Dendritic cell treated with granulocyte-macrophage colony-stimulating factor and Interleukin-4, amounts not matched to agents 40 ng/mL and 50 ng/mL, for 4 days (primary cell): ENCODE measurements around the gene CLIC1.

Experiments used
- H3K27ac Mint-ChIP-seq: one replicate; pipeline ENCODE4 v1.8.0; 2022; ENCODE audit warnings: mild to moderate bottlenecking, mixed read lengths
- H3K27me3 Mint-ChIP-seq: one replicate; pipeline ENCODE4 v1.8.0; 2022; ENCODE audit warnings: mild to moderate bottlenecking, mixed read lengths
- H3K36me3 Mint-ChIP-seq: one replicate; pipeline ENCODE4 v1.8.0; 2022; ENCODE audit warnings: low read depth, mixed read lengths
- H3K4me1 Mint-ChIP-seq: one replicate; pipeline ENCODE4 v1.8.0; 2022; ENCODE audit warnings: low read depth, mixed read lengths
- H3K4me3 Mint-ChIP-seq: one replicate; pipeline ENCODE4 v1.8.0; 2022; ENCODE audit warnings: mild to moderate bottlenecking, moderate library complexity, mixed read lengths
- H3K9me3 Mint-ChIP-seq: one replicate; pipeline ENCODE4 v1.8.0; 2022; ENCODE audit warnings: mixed read lengths
- intact Hi-C: fragments of 100-400 bp; cut with micrococcal nuclease; formaldehyde crosslinking; loops from one replicate; pipeline ENCODE4 v1.15.0; 2022

The CLIC1 gene

GRCh38 chr6:31727717-31728671 lies 8.3 kb downstream of the CLIC1 start:
- Mint-ChIP-seq H3K27me3 (peaks cover 14% of the 10 kb centered on the region), H3K9me3 (no peaks in the 10 kb centered on the region), H3K27ac (peak overlapping the region; percentile 99), H3K36me3 (peaks cover 93% of the 10 kb centered on the region), H3K4me1 (peaks cover 91% of the 10 kb centered on the region), H3K4me3 (peak overlapping the region; percentile 99)
- intact Hi-C loops = loop anchor here (1.0 to 5.0 kb wide), 3 partner anchors 41 to 104 kb away; no protein-coding TSS in a partner anchor

GRCh38 chr6:31727034-31727716 lies 9.2 kb downstream of the CLIC1 start:
- Mint-ChIP-seq H3K4me1 (peaks cover 87% of the 10 kb centered on the region), H3K9me3 (no peaks in the 10 kb centered on the region), H3K4me3 (peak overlapping the region; percentile 99), H3K36me3 (peaks cover 84% of the 10 kb centered on the region), H3K27me3 (peaks cover 14% of the 10 kb centered on the region), H3K27ac (peak overlapping the region; percentile 99)
- intact Hi-C loops = loop anchor here (1.0 to 5.0 kb wide), 2 partner anchors 47 to 105 kb away; no protein-coding TSS in a partner anchor

- peaks cover 70% of the 10 kb centered on the region for H3K36me3 Mint-ChIP-seq
- peaks cover 21% of the 10 kb centered on the region for H3K27me3 Mint-ChIP-seq
- H3K9me3 Mint-ChIP-seq = no peaks in the 10 kb centered on the region
- intact Hi-C loops = loop anchor here (5.0 kb wide), 1 partner anchor 107 kb away; no protein-coding TSS in a partner anchor
- peak overlapping the region; percentile 99 for H3K27ac Mint-ChIP-seq
- H3K4me3 Mint-ChIP-seq = peak overlapping the region; percentile 99
- peaks cover 80% of the 10 kb centered on the region for H3K4me1 Mint-ChIP-seq
Measured at GRCh38 chr6:31725502-31726350, 10.6 kb downstream of the CLIC1 start.

DNA sequence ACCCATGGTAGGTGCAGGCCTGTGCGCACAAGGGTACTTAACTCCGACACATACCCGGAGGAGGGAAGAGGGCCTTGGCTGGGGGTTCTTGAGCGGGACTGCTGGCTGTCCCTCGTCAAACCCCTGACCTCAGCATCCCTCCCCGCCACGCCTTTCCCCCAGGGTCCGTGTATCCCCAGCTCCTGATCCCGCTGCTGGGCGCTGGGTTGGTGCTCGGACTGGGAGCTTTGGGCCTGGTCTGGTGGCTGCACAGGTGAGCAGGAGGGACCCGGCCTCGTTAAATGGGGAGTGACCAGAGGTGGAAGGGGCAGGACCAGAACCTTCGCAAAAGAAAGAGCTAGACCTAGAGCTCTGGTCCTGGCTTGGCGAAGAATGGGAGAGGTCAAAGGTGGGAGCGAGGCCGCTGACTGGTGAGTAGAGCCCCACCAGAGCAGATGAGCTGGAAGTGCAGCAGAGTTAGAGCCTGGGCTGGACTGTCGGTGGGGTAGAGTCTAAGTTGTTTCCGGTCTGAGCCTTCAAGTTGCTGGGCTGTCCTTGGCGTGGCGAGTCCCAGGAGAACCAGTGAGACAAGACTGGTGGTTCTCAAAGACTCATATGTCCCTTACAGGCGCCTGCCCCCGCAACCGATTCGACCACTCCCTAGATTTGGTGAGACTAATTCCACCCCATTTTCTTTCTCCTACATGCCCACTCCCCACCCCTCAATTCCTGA lies 12.2 kb downstream of the CLIC1 start:
- Mint-ChIP-seq H3K27me3 (peaks cover 21% of the 10 kb centered on the region), H3K36me3 (peaks cover 54% of the 10 kb centered on the region), H3K4me3 (no peak overlapping the region), H3K27ac (peak overlapping the region; percentile 99), H3K4me1 (peaks cover 68% of the 10 kb centered on the region), H3K9me3 (no peaks in the 10 kb centered on the region)
- intact Hi-C loops = no loop called here

GRCh38 chr6:31723245-31723979 lies 12.9 kb downstream of the CLIC1 start, which contains the start of gene MPIG6B:
Gene MPIG6B (plus strand): TSS chr6:31723373. CDS start chr6:31723384, 11 bp downstream.
- H3K4me1 Mint-ChIP-seq = peaks cover 61% of the 10 kb centered on the region

DNA sequence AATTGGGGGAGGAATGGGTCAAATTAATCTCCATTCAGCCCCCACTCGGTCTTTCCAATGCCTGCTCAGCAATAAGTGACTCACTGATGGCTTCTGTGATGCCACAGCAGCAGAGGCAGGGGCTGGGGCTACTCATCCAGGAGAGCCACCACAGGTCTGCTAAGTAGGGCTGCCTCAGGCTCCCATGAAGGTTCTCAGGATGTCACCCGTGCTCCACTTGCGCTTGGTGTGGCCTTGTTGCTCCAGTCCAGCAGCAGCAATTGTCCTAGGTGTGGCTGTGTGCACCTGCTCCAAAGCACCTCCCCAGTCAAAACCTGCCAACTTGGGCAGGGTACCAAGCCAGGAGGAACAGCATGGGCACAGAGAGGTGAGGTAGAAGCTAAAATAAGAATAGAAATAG lies 14.2 kb downstream of the CLIC1 start:
- no peaks in the 10 kb centered on the region for H3K9me3 Mint-ChIP-seq
- no peak overlapping the region for H3K4me3 Mint-ChIP-seq
- peaks cover 48% of the 10 kb centered on the region for H3K4me1 Mint-ChIP-seq
- H3K36me3 Mint-ChIP-seq = peaks cover 34% of the 10 kb centered on the region
- H3K27ac Mint-ChIP-seq = no peak overlapping the region
- intact Hi-C loops = no loop called here
- peaks cover 21% of the 10 kb centered on the region for H3K27me3 Mint-ChIP-seq

More at GRCh38 chr6:31723245-31723979, 12.9 kb downstream of the CLIC1 start, which contains the start of gene MPIG6B:
- Mint-ChIP-seq H3K27ac (peak within 1 kb of the TSS; percentile 99), H3K36me3 (peaks cover 47% of the 10 kb centered on the region), H3K27me3 (peaks cover 21% of the 10 kb centered on the region), H3K9me3 (no peaks in the 10 kb centered on the region), H3K4me3 (no peak within 1 kb of the TSS)
- intact Hi-C loops = no loop called here

DNA sequence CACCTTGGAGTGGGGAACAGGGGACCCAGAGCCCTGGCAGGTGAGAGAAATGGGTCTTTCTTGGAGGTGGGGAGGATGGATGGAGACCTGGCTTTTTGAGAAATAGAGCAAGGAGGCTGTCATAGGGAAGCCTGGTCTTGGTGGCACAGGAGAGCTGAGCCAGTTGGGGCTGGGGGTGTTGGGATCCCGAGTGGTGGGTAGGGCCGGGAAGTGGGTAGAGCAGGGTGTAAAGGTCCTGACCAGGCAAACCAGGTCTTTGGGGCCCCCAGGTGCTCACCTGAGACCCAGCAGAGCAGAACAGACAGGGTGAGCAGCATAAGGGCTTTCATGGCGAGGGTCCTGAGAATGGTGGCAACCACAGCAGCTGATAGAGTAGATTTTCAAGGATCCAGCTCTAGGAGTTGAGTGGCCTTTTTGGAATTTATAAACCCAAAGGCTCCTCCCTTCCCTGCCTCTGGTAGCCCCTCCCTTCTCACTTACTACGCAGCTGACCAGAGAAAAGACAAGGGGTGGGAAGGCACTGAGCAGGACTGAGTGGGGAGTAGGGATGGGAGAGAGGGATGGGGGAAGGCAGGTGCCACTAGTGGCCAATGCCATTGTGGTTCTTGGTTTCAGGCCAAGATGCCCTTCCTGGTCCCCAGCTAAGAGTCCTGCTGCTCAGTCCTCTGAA lies 14.8 kb downstream of the CLIC1 start, which contains the start of gene LY6G6C:
Gene LY6G6C (minus strand): TSS at position 396 of the 670 bp plus-strand sequence. CDS start 67 bp downstream, at position 329.
- Mint-ChIP-seq H3K27me3 (peaks cover 21% of the 10 kb centered on the region), H3K9me3 (no peaks in the 10 kb centered on the region), H3K4me1 (peaks cover 42% of the 10 kb centered on the region), H3K27ac (peak within 1 kb of the TSS; percentile 40), H3K4me3 (no peak within 1 kb of the TSS), H3K36me3 (peaks cover 27% of the 10 kb centered on the region)
- intact Hi-C loops = no loop called here

GRCh38 chr6:31720196-31720770 lies 16.0 kb downstream of the CLIC1 start:
- peaks cover 21% of the 10 kb centered on the region for H3K27me3 Mint-ChIP-seq
- intact Hi-C loops = no loop called here
- no peak overlapping the region for H3K27ac Mint-ChIP-seq
- H3K36me3 Mint-ChIP-seq = peaks cover 15% of the 10 kb centered on the region
- H3K9me3 Mint-ChIP-seq = no peaks in the 10 kb centered on the region
- H3K4me3 Mint-ChIP-seq = no peak overlapping the region
- peaks cover 30% of the 10 kb centered on the region for H3K4me1 Mint-ChIP-seq

DNA sequence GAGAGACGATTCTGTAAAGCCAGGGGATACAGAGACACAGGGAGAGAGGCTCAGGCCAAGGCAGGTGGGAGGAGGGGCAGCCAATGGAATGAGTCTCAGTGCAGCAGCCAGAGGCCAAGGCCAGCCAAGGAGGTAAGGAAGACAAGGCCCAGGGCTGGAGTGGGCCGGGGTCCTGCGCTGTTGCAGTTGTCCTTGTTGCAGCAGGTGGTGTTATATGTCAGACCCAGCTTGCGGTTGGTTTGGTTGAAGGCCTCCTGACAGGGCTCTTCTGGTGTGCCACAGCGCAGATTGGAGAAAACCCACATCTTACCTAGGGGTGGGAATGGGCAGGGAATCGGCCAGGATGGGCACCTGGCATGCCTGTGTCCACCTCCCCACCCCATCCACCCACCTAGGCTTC lies 17.3 kb downstream of the CLIC1 start:
- H3K4me3 Mint-ChIP-seq = no peak overlapping the region
- H3K27ac Mint-ChIP-seq = no peak overlapping the region
- peaks cover 22% of the 10 kb centered on the region for H3K4me1 Mint-ChIP-seq
- peaks cover 15% of the 10 kb centered on the region for H3K27me3 Mint-ChIP-seq
- no peaks in the 10 kb centered on the region for H3K9me3 Mint-ChIP-seq
- intact Hi-C loops = no loop called here
- H3K36me3 Mint-ChIP-seq = peaks cover 3% of the 10 kb centered on the region

DNA sequence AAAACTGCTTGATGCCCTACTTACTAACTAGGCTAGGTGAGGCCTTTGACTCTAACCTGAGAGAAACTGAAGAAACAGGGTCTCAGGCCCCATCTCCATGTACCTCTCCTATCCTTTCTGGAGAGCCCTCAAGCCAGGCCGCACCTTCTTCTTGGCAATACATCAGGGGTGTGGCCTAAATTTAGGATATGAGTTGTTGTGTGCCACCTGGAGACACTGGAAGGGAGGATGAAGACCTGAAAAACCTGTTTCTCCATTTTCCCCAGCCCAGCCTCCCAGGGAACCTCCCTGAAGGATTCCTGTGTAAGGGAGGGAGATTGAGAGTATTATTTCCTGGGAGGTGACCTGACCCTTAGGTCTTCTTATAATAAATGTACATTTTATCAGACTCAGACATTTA lies 18.1 kb downstream of the CLIC1 start:
- Mint-ChIP-seq H3K4me3 (no peak overlapping the region), H3K27me3 (peaks cover 8% of the 10 kb centered on the region), H3K27ac (no peak overlapping the region), H3K36me3 (no peaks in the 10 kb centered on the region), H3K9me3 (no peaks in the 10 kb centered on the region), H3K4me1 (peaks cover 18% of the 10 kb centered on the region)
- intact Hi-C loops = no loop called here

DNA sequence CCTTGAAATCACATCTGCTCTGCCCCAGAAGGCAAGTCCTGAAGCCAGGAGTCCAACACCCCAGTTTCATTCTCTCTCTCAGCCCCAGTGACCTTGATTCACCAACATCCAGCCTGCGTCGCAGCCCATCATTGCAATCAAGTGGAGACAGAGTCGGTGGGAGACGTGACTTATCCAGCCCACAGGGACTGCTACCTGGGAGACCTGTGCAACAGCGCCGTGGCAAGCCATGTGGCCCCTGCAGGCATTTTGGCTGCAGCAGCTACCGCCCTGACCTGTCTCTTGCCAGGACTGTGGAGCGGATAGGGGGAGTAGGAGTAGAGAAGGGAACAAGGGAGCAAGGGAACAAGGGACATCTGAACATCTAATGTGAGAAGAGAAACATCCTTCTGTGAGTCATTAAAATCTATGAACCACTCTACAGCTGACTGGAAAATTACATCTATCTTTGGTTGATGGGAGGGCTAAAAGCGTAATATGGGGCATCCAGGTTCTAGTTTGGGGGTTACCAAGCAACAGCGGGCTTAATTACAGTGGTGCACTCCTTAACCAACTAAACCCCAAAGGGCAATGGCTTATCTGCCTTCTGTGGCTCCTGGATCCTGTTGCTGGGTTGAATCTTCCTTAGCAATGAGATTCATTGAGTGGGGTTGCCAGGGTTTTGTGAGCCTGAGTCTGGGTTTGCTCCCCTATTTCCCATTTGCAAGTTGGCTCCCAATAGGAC lies 18.7 kb downstream of the CLIC1 start:
- Mint-ChIP-seq H3K4me3 (no peak overlapping the region), H3K36me3 (no peaks in the 10 kb centered on the region), H3K27me3 (peaks cover 6% of the 10 kb centered on the region), H3K9me3 (no peaks in the 10 kb centered on the region), H3K27ac (no peak overlapping the region), H3K4me1 (peaks cover 15% of the 10 kb centered on the region)
- intact Hi-C loops = no loop called here
